ENCODE measurements around the gene SERHL2. TPM values are rescaled to one million over a fixed set of nuclear protein-coding genes. Genes with fewer than 3 reads are reported as not detected.

Gene SERHL2
- total RNA-seq, 1 donor from 2014 or later: 1.6 TPM

- H3K9me3 ChIP-seq: no peaks in the 10 kb centered on the region
- intact Hi-C loops (cut with DNase I): no loop called here
- no peak overlapping the region for H3K4me3 ChIP-seq
- TF ChIP-seq CTCF (IDR thresholded peaks at IDR 0.05): no peak
- H3K27me3 ChIP-seq (ENCODE audit: low read depth): no peaks in the 10 kb centered on the region
- H3K4me1 ChIP-seq: peaks cover 12% of the 10 kb centered on the region
- H3K36me3 ChIP-seq: peaks cover 100% of the 10 kb centered on the region
- DNase-seq (no peak), ATAC-seq (peak; percentile 60 to 68)
- H3K27ac ChIP-seq: peak overlapping the region; percentile 7
These were observed 42.6 kb downstream of the SERHL2 start for GRCh38 chr22:42596336-42596735.

- peak overlapping the region; percentile 7 for H3K27ac ChIP-seq
- peaks cover 100% of the 10 kb centered on the region for H3K36me3 ChIP-seq
- intact Hi-C loops (cut with DNase I): no loop called here
These were observed 43.2 kb downstream of the SERHL2 start for GRCh38 chr22:42596863-42597530.

GRCh38 chr22:42601879-42602465, 48.2 kb downstream of the SERHL2 start:
- peaks cover 79% of the 10 kb centered on the region for H3K36me3 ChIP-seq
- TF ChIP-seq CTCF (IDR thresholded peaks at IDR 0.05): no peak
- intact Hi-C loops (cut with DNase I): no loop called here

More at GRCh38 chr22:42596863-42597530, 43.2 kb downstream of the SERHL2 start:
- Histone ChIP-seq H3K4me1 (peaks cover 18% of the 10 kb centered on the region), H3K4me3 (no peak overlapping the region), H3K27me3 (ENCODE audit: low read depth) (no peaks in the 10 kb centered on the region), H3K9me3 (no peaks in the 10 kb centered on the region)
- DNase-seq: no peak
- TF ChIP-seq CTCF (IDR thresholded peaks at IDR 0.05): no peak
- ATAC-seq: no peak

GRCh38 chr22:42602470-42602869, 48.7 kb downstream of the SERHL2 start:
- Histone ChIP-seq H3K9me3 (no peaks in the 10 kb centered on the region), H3K4me3 (no peak overlapping the region), H3K27me3 (ENCODE audit: low read depth) (no peaks in the 10 kb centered on the region), H3K4me1 (peaks cover 46% of the 10 kb centered on the region), H3K36me3 (peaks cover 74% of the 10 kb centered on the region), H3K27ac (peak overlapping the region; percentile 6)
- intact Hi-C loops (cut with DNase I): no loop called here
- no peak for TF ChIP-seq CTCF (IDR thresholded peaks at IDR 0.05)
- ATAC-seq: peak in 1 of 2 donors; percentile 45
- no peak for DNase-seq

More at GRCh38 chr22:42601879-42602465, 48.2 kb downstream of the SERHL2 start:
- H3K9me3 ChIP-seq: no peaks in the 10 kb centered on the region
- no peaks in the 10 kb centered on the region for H3K27me3 ChIP-seq (ENCODE audit: low read depth)
- H3K27ac ChIP-seq: peak overlapping the region; percentile 6
- no peak for DNase-seq
- no peak for ATAC-seq
- H3K4me1 ChIP-seq: peaks cover 46% of the 10 kb centered on the region
- H3K4me3 ChIP-seq: no peak overlapping the region

GRCh38 chr22:42603427-42603826, 49.7 kb downstream of the SERHL2 start:
- intact Hi-C loops (cut with DNase I): no loop called here
- Histone ChIP-seq H3K4me1 (peaks cover 47% of the 10 kb centered on the region), H3K4me3 (no peak overlapping the region), H3K27me3 (ENCODE audit: low read depth) (no peaks in the 10 kb centered on the region), H3K27ac (peak overlapping the region; percentile 49), H3K36me3 (peaks cover 65% of the 10 kb centered on the region), H3K9me3 (no peaks in the 10 kb centered on the region)
- DNase-seq: no peak
- ATAC-seq: peak; percentile 84 to 95
- TF ChIP-seq CTCF (IDR thresholded peaks at IDR 0.05): no peak

Measured in lower lobe of right lung (tissue), 2 donors.